HepG2 (cell line): ENCODE data around the gene C4BPA. TPM values are rescaled to one million over a fixed set of nuclear protein-coding genes. Genes with fewer than 3 reads are reported as not detected.

Source experiments
- polyA plus RNA-seq, 8 experiments: library from polyadenylated mRNA; depleted of rRNA in 3 of 8; stranded (reverse) in 7 of 8; unstranded in 1 of 8; fragments of >200 nt; fragmentation: Illumina TruSeq in 4 of 8; extraction: Trizol in 4 of 8; gene quantifications; 2 replicates each; pipeline versions ENCODE4 v1.2.1 to v1.2.3, GENCODE V29; 2011 to 2016; ENCODE audit warnings: low read depth in 4 of 8, missing spikeins in 1 of 8, mixed read lengths in 1 of 8; ENCODE audit not compliant: insufficient read depth in 1 of 8
- small RNA-seq, 3 experiments: library from RNA; depleted of rRNA; stranded (forward); fragments of <200 nt; gene quantifications; one replicate each; pipeline ENCODE3, GENCODE V24; 2012; ENCODE audit warnings: low read depth in 2 of 3, low replicate concordance in 1 of 3; ENCODE audit not compliant: insufficient read length in 3 of 3, insufficient read depth in 2 of 3
- total RNA-seq, 5 experiments: library from RNA; depleted of rRNA; stranded (reverse); fragments of >200 nt; fragmentation: Illumina TruSeq; extraction: Trizol; gene quantifications; 2 replicates each; pipeline ENCODE4 v1.2.3, GENCODE V29; 2016; ENCODE audit warnings: low read depth in 1 of 5

C4BPA gene
- total and polyA plus RNA-seq, 2 of the 13 experiments (the other 11 are each of a cell fraction or from before 2014, with no cell fraction given), result 32.1 to 60.1 TPM

Small RNAs within 50 kb of the gene (small RNA-seq; reads per million reads assigned to genes)
- 0 reads per million in 3 experiments for gene AL445493.1

Other genes starting within 250 kb of the C4BPA start
- not detected in 2 replicates for gene IL20, start 238.6 kb upstream of the C4BPA start, total RNA-seq (2016; rRNA removed; fragmentation: Illumina TruSeq; extraction: Trizol)
- 0.05 TPM in 1 of 2 replicates, not detected in the other for gene IL20, start 238.6 kb upstream of the C4BPA start, polyA plus RNA-seq (2011; rRNA removed)
- not detected in 2 replicates for gene IL24, start 206.8 kb upstream of the C4BPA start, total RNA-seq (2016; rRNA removed; fragmentation: Illumina TruSeq; extraction: Trizol)
- gene IL24, start 206.8 kb upstream of the C4BPA start, polyA plus RNA-seq (2011; rRNA removed), result not detected in 2 replicates
- gene FCMR, start 182.3 kb upstream of the C4BPA start, total RNA-seq (2016; rRNA removed; fragmentation: Illumina TruSeq; extraction: Trizol), result not detected in 2 replicates
- 0.47 TPM in 1 of 2 replicates, not detected in the other for gene FCMR, start 182.3 kb upstream of the C4BPA start, polyA plus RNA-seq (2011; rRNA removed)
- gene PIGR, start 157.8 kb upstream of the C4BPA start, total RNA-seq (2016; rRNA removed; fragmentation: Illumina TruSeq; extraction: Trizol), result not detected in 2 replicates
- 0.04 TPM in 1 of 2 replicates, not detected in the other for gene PIGR, start 157.8 kb upstream of the C4BPA start, polyA plus RNA-seq (2011; rRNA removed)
- gene FCAMR, start 133.8 kb upstream of the C4BPA start, total RNA-seq (2016; rRNA removed; fragmentation: Illumina TruSeq; extraction: Trizol), result not detected in 2 replicates
- not detected in 2 replicates for gene FCAMR, start 133.8 kb upstream of the C4BPA start, polyA plus RNA-seq (2011; rRNA removed)
- 0.95 and 1.1 TPM in 2 replicates for gene C1orf116, start 71.5 kb upstream of the C4BPA start, total RNA-seq (2016; rRNA removed; fragmentation: Illumina TruSeq; extraction: Trizol)
- 0.51 and 0.77 TPM in 2 replicates for gene C1orf116, start 71.5 kb upstream of the C4BPA start, polyA plus RNA-seq (2011; rRNA removed)
- gene YOD1, start 53.0 kb upstream of the C4BPA start, total RNA-seq (2016; rRNA removed; fragmentation: Illumina TruSeq; extraction: Trizol), result 9.1 and 14.1 TPM in 2 replicates
- 2.5 and 3.4 TPM in 2 replicates for gene YOD1, start 53.0 kb upstream of the C4BPA start, polyA plus RNA-seq (2011; rRNA removed)
- 9.4 and 10.6 TPM in 2 replicates for gene PFKFB2, start 51.0 kb upstream of the C4BPA start, total RNA-seq (2016; rRNA removed; fragmentation: Illumina TruSeq; extraction: Trizol)
- gene PFKFB2, start 51.0 kb upstream of the C4BPA start, polyA plus RNA-seq (2011; rRNA removed), result 3.9 and 4.6 TPM in 2 replicates
- gene C4BPB, start 15.4 kb upstream of the C4BPA start, total RNA-seq (2016; rRNA removed; fragmentation: Illumina TruSeq; extraction: Trizol), result 115 and 155 TPM in 2 replicates
- 266 and 267 TPM in 2 replicates for gene C4BPB, start 15.4 kb upstream of the C4BPA start, polyA plus RNA-seq (2011; rRNA removed)
- 2.7 and 6.0 TPM in 2 replicates for gene CD55, start 217.4 kb downstream of the C4BPA start, total RNA-seq (2016; rRNA removed; fragmentation: Illumina TruSeq; extraction: Trizol)
- 48.7 and 56.0 TPM in 2 replicates for gene CD55, start 217.4 kb downstream of the C4BPA start, polyA plus RNA-seq (2011; rRNA removed)